OCI-LY3 (cell line): ENCODE data around the gene DYNC2I2.

Source experiments
- H2AFZ ChIP-seq: fragments of 200-600, 300-600 bp; shearing (Covaris generic); 2 replicates; pipeline ENCODE4 v1.6.0; 2014; ENCODE audit warnings: antibody characterized with exemption, low read depth, low read length
- H3K27ac ChIP-seq: fragments of 200-600, 300-600 bp; sonication (generic); 2 replicates; pipeline ENCODE4 v1.5.1; 2014; ENCODE audit warnings: mild to moderate bottlenecking, low read length, moderate library complexity, mixed read lengths
- H3K27me3 ChIP-seq: fragments of 200-600, 300-600 bp; sonication (generic); 2 replicates; pipeline ENCODE4 v1.6.1; 2014; ENCODE audit warnings: low read depth, low read length, mixed read lengths
- H3K36me3 ChIP-seq: fragments of 200-600, 300-600 bp; sonication (generic); replicated peaks from 2 replicates; pipeline ENCODE3; 2014; ENCODE audit warnings: low read depth, low read length, mixed read lengths
- H3K4me1 ChIP-seq: fragments of 300-600, 200-600 bp; sonication (generic); 2 replicates; pipeline ENCODE4 v1.6.1; 2014; ENCODE audit warnings: low read length, mixed read lengths
- H3K4me2 ChIP-seq: fragments of 200-600, 300-600 bp; sonication (generic); 2 replicates; pipeline ENCODE4 v1.6.1; 2014; ENCODE audit warnings: low read length, mixed read lengths
- H3K4me3 ChIP-seq: fragments of 300-600, 200-600 bp; sonication (generic); 2 replicates; pipeline ENCODE4 v1.5.1; 2014; ENCODE audit warnings: antibody characterized with exemption, mild to moderate bottlenecking, low read length, moderate library complexity
- H3K79me2 ChIP-seq: fragments of 300-600, 200-600 bp; shearing (Covaris generic); 2 replicates; pipeline ENCODE4 v1.6.1; 2014; ENCODE audit warnings: mild to moderate bottlenecking, low read length, mixed read lengths
- H3K9ac ChIP-seq: fragments of 300-600, 200-600 bp; shearing (Covaris generic); 2 replicates; pipeline ENCODE4 v1.6.0; 2014; ENCODE audit warnings: mild to moderate bottlenecking, low read length, moderate library complexity
- H3K9me3 ChIP-seq: fragments of 200-600, 300-600 bp; shearing (Covaris generic); 2 replicates; pipeline ENCODE4 v1.6.1; 2014; ENCODE audit warnings: low read length, mixed read lengths; ENCODE audit not compliant: insufficient read depth
- H4K20me1 ChIP-seq: fragments of 200-600, 300-600 bp; sonication (generic); 2 replicates; pipeline ENCODE4 v1.6.1; 2016; ENCODE audit warnings: low read length, mixed read lengths; ENCODE audit not compliant: insufficient read depth
- EZH2phosphoT487 ChIP-seq: fragments of 200-600 bp; shearing (Covaris generic); IDR thresholded peaks from 2 replicates; pipeline ENCODE4 v1.6.1; 2018; ENCODE audit warnings: antibody characterized with exemption, mixed run types, low read depth
- TF ChIP-seq, protein P1 (sequence below): fragments of 200-600, 300-600 bp; sonication (generic); IDR thresholded peaks from 2 replicates; pipeline ENCODE4 v1.5.1; 2014; ENCODE audit warnings: antibody characterized with exemption, low read length, low read depth

DYNC2I2 gene

DNA sequence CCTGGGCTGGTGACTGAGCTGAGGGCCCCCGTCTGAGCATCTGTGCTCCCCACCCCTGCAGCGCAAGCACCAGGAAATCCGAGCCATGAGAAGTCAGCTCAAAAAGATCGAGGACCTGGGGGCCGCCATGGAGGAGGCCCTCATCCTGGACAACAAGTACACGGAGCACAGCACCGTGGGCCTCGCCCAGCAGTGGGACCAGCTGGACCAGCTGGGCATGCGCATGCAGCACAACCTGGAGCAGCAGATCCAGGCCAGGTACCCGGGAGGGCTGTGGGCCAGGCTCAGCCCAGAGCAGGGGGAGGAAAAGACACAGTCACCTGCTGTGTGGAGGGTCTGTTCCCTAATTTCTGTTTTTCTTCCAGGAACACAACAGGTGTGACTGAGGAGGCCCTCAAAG is 24.6 kb downstream of the DYNC2I2 start:
- H3K27ac ChIP-seq: no peak overlapping the region
- H3K79me2 ChIP-seq: no peaks in the 10 kb centered on the region
- no peaks in the 10 kb centered on the region for H3K9me3 ChIP-seq
- no peaks in the 10 kb centered on the region for H3K27me3 ChIP-seq
- H3K4me3 ChIP-seq: no peak overlapping the region
- TF ChIP-seq, protein P1, sequence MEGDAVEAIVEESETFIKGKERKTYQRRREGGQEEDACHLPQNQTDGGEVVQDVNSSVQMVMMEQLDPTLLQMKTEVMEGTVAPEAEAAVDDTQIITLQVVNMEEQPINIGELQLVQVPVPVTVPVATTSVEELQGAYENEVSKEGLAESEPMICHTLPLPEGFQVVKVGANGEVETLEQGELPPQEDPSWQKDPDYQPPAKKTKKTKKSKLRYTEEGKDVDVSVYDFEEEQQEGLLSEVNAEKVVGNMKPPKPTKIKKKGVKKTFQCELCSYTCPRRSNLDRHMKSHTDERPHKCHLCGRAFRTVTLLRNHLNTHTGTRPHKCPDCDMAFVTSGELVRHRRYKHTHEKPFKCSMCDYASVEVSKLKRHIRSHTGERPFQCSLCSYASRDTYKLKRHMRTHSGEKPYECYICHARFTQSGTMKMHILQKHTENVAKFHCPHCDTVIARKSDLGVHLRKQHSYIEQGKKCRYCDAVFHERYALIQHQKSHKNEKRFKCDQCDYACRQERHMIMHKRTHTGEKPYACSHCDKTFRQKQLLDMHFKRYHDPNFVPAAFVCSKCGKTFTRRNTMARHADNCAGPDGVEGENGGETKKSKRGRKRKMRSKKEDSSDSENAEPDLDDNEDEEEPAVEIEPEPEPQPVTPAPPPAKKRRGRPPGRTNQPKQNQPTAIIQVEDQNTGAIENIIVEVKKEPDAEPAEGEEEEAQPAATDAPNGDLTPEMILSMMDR: no peak
- no peak for TF ChIP-seq EZH2phosphoT487
- H3K9ac ChIP-seq: no peak overlapping the region
- no peaks in the 10 kb centered on the region for H3K4me1 ChIP-seq
- peaks cover 33% of the 10 kb centered on the region for H3K36me3 ChIP-seq
- no peaks in the 10 kb centered on the region for H4K20me1 ChIP-seq
- no peak overlapping the region for H3K4me2 ChIP-seq
- H2AFZ ChIP-seq: no peak overlapping the region

DNA sequence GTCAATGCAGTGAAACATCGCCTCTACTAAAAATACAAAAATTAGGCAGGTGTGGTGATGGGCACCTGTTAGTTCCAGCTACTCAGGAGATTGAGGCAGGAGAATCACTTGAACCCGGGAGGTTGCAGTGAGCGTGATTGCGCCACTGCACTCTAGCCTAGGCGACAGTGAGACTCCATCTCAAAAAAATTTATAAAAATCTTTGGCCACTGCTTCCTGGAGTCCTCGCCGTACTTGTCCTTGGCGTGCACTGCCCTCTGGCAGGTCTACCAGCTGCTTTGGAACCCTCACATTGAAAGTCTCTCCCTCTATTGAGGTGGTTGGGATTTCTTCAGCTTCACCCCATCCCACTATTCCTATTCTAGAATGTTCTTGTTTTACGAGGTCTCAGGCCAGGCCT is 25.0 kb downstream of the DYNC2I2 start:
- TF ChIP-seq, protein P1: no peak
- TF ChIP-seq EZH2phosphoT487: no peak
- no peaks in the 10 kb centered on the region for H3K4me1 ChIP-seq
- no peaks in the 10 kb centered on the region for H3K79me2 ChIP-seq
- H3K27me3 ChIP-seq: no peaks in the 10 kb centered on the region
- no peak overlapping the region for H2AFZ ChIP-seq
- no peak overlapping the region for H3K4me2 ChIP-seq
- H4K20me1 ChIP-seq: no peaks in the 10 kb centered on the region
- peaks cover 33% of the 10 kb centered on the region for H3K36me3 ChIP-seq
- no peak overlapping the region for H3K4me3 ChIP-seq
- H3K27ac ChIP-seq: no peak overlapping the region
- no peaks in the 10 kb centered on the region for H3K9me3 ChIP-seq
- no peak overlapping the region for H3K9ac ChIP-seq

DNA sequence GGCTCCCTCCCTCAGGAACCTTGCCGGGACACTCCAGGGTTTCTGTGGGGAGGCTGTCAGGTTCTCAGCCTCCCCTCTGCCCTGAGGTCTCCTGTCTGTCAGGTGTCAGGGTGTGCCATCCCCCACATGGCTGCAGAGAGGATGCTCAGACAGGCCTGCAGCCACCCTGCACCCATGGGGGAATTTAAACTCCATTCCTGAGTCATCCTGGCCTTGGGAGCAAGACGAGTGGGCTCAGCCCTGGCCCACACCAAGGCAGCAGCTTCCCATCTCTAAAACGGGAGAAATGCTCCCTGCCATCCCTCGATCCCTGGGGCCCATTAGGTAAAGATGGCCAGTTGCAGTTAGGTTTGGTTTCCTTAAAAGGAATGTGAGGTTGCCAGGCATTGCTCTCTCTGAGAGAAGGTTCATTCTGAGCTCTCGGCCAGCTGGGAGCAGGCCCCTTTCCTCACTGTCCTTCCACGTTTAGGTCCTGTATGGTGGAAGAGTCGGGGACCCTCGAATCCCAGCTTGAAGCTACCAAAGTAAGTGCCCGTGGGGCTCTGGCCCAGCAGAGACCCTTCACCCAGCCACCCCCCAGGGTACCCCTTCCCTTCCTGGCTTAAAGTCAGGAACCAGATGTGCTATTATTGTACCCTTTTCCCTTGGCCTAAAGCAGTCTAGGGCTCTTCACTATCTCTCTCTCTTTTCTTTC is 26.6 kb downstream of the DYNC2I2 start:
- no peak overlapping the region for H3K4me2 ChIP-seq
- H2AFZ ChIP-seq: no peak overlapping the region
- TF ChIP-seq, protein P1: no peak
- no peak for TF ChIP-seq EZH2phosphoT487
- H3K36me3 ChIP-seq: peaks cover 41% of the 10 kb centered on the region
- no peaks in the 10 kb centered on the region for H3K4me1 ChIP-seq
- H3K9me3 ChIP-seq: no peaks in the 10 kb centered on the region
- H3K27me3 ChIP-seq: no peaks in the 10 kb centered on the region
- no peak overlapping the region for H3K9ac ChIP-seq
- H4K20me1 ChIP-seq: no peaks in the 10 kb centered on the region
- H3K79me2 ChIP-seq: no peaks in the 10 kb centered on the region
- no peak overlapping the region for H3K4me3 ChIP-seq
- no peak overlapping the region for H3K27ac ChIP-seq

DNA sequence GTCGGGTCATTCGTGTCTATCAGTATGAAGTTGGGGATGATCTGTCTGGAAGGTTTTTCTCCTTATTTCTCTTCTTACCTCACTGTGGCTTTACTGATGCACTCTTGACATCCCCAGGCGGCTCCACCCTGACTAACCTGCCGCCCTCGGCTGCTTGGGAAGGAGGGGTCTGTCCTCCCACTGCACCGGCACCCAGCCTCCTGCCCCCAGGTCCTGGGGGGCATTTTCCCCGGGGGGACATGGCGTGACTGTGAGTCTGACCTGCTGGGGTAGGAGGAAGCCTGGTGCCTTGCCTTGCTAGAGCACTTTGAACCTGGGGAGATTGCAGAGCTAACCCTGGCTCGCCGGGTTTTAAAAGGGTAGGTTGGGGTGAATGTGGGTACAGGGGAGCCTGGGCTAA is 27.5 kb downstream of the DYNC2I2 start:
- no peaks in the 10 kb centered on the region for H4K20me1 ChIP-seq
- H3K9ac ChIP-seq: no peak overlapping the region
- no peaks in the 10 kb centered on the region for H3K79me2 ChIP-seq

More for the DNA sequence above, 27.5 kb downstream of the DYNC2I2 start:
- Histone ChIP-seq H3K4me1 (no peaks in the 10 kb centered on the region), H3K36me3 (peaks cover 45% of the 10 kb centered on the region), H3K9me3 (no peaks in the 10 kb centered on the region), H3K4me2 (no peak overlapping the region), H3K27ac (no peak overlapping the region), H3K27me3 (no peaks in the 10 kb centered on the region), H2AFZ (no peak overlapping the region), H3K4me3 (no peak overlapping the region)
- TF ChIP-seq, protein P1: no peak
- TF ChIP-seq EZH2phosphoT487: no peak
